ENCODE measurements around the gene TEX22. TPM values are rescaled to one million over a fixed set of nuclear protein-coding genes. Genes with fewer than 3 reads are reported as not detected.

The TEX22 gene
- total RNA-seq, 1 experiment from 2014 or later = 2.6 TPM

DNA sequence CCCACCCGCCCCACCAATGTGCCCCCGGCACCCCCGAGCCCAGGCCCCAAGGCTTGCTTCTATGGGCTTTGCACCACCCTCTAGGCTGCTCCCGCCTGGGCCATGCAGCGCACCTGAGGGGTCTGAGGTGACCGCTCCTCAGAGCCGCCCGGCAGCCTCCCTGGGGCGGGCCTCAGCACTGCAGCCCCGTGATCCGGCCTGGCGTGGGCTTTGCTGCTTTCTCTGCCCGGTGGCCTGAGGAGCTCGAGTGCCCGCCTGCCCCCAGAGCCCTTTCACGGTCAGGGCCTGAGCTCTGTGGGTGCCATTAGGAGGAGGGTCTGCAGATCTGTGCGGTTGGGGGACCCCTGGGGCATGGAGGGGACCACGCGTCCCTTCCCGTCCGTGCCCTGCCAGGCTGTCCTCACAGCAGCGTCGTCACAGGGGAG is 27.5 kb downstream of the TEX22 start:
- Histone ChIP-seq H3K27me3 (ENCODE audit: insufficient read depth, low read depth) (no peaks in the 10 kb centered on the region), H3K36me3 (ENCODE audit: low read depth) (no peaks in the 10 kb centered on the region), H2AFZ (no peak overlapping the region), H3K4me1 (replicated peaks; ENCODE audit: insufficient read depth) (peaks cover 20% of the 10 kb centered on the region), H3K4me3 (no peak overlapping the region), H4K20me1 (ENCODE audit: insufficient read depth) (peaks cover 67% of the 10 kb centered on the region), H3K9me2 (ENCODE audit: insufficient read depth) (no peaks in the 10 kb centered on the region), H3K9me3 (ENCODE audit: insufficient read depth, low read depth) (no peaks in the 10 kb centered on the region), H3K27ac (no peak overlapping the region), H3K79me2 (ENCODE audit: low read depth) (peaks cover 87% of the 10 kb centered on the region), H3K4me2 (no peak overlapping the region), H3F3A (ENCODE audit: insufficient read depth, low read depth) (peaks cover 17% of the 10 kb centered on the region)
- BruUV-seq (replicated peaks) = no TSS peak
- ChIA-PET POLR2A (ENCODE audit: unreplicated experiment) (no interaction called here), CTCF (no interaction called here)
- DNase-seq = no peak
- TF ChIP-seq, protein P1, sequence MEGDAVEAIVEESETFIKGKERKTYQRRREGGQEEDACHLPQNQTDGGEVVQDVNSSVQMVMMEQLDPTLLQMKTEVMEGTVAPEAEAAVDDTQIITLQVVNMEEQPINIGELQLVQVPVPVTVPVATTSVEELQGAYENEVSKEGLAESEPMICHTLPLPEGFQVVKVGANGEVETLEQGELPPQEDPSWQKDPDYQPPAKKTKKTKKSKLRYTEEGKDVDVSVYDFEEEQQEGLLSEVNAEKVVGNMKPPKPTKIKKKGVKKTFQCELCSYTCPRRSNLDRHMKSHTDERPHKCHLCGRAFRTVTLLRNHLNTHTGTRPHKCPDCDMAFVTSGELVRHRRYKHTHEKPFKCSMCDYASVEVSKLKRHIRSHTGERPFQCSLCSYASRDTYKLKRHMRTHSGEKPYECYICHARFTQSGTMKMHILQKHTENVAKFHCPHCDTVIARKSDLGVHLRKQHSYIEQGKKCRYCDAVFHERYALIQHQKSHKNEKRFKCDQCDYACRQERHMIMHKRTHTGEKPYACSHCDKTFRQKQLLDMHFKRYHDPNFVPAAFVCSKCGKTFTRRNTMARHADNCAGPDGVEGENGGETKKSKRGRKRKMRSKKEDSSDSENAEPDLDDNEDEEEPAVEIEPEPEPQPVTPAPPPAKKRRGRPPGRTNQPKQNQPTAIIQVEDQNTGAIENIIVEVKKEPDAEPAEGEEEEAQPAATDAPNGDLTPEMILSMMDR (conservative IDR thresholded peaks at IDR 0.05) = no peak
- no peak for TF ChIP-seq EZH2 (IDR thresholded peaks at IDR 0.05; ENCODE audit: low read depth)
- intact Hi-C loops (cut with micrococcal nuclease; ENCODE audit: unreplicated experiment) = no loop called here

DNA sequence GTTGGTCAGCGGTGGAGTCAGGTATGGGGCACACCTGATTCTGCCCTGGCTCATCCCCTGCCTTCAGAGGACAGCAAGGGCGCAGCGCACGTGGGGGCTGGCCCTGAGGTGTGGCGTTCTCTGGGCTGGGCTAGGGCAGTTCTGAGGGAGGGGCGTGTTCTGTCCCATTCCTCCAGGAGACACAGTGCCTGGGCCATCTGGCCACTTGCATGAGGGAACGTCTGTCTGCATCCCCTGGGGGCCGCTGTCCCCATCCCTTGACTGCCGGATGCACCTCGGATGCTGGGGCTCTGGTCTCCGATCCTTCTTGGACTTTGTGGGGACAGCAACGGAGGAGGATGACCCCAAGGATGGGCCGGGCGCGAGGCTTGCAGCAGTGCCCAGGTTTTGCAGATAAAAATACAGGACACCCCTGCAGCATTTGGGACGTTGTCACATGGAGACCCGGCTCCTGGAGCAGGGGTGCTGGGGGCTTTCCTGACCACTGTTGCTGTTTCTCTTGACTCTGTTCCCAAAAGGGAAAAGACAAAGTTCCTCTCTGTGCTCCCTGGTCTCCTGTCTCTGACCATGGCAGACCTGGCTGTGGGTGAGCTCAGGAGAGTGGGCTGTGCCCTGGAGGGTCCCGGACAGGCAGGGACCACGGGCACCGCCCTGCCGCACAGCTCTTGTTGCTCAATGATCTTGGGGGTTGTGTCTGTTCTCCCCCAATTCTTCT is 28.2 kb downstream of the TEX22 start:
- POLR2A ChIA-PET (ENCODE audit: unreplicated experiment) = no interaction called here
- Histone ChIP-seq H3F3A (ENCODE audit: insufficient read depth, low read depth) (peaks cover 24% of the 10 kb centered on the region), H3K79me2 (ENCODE audit: low read depth) (peaks cover 87% of the 10 kb centered on the region), H3K27ac (no peak overlapping the region), H3K4me2 (no peak overlapping the region), H3K4me1 (replicated peaks; ENCODE audit: insufficient read depth) (peaks cover 16% of the 10 kb centered on the region), H3K4me3 (no peak overlapping the region), H3K36me3 (ENCODE audit: low read depth) (no peaks in the 10 kb centered on the region), H2AFZ (no peak overlapping the region), H4K20me1 (ENCODE audit: insufficient read depth) (peaks cover 72% of the 10 kb centered on the region), H3K9me2 (ENCODE audit: insufficient read depth) (no peaks in the 10 kb centered on the region), H3K9me3 (ENCODE audit: insufficient read depth, low read depth) (no peaks in the 10 kb centered on the region), H3K27me3 (ENCODE audit: insufficient read depth, low read depth) (no peaks in the 10 kb centered on the region)
- intact Hi-C loops (cut with micrococcal nuclease; ENCODE audit: unreplicated experiment) = no loop called here
- no peak for DNase-seq
- no TSS peak for BruUV-seq (replicated peaks)
- CTCF ChIA-PET = no interaction called here
- no peak for TF ChIP-seq EZH2 (IDR thresholded peaks at IDR 0.05; ENCODE audit: low read depth)
- TF ChIP-seq, protein P1 (conservative IDR thresholded peaks at IDR 0.05) = no peak

- no peak for TF ChIP-seq EZH2 (IDR thresholded peaks at IDR 0.05; ENCODE audit: low read depth)
- TF ChIP-seq, protein P1 (conservative IDR thresholded peaks at IDR 0.05) = no peak
- no TSS peak for BruUV-seq (replicated peaks)
- peaks cover 14% of the 10 kb centered on the region for H3K4me1 ChIP-seq (replicated peaks; ENCODE audit: insufficient read depth)
- H3K27ac ChIP-seq = no peak overlapping the region
- no peaks in the 10 kb centered on the region for H3K9me3 ChIP-seq (ENCODE audit: insufficient read depth, low read depth)
- H3K4me2 ChIP-seq = no peak overlapping the region
- DNase-seq = no peak
- H2AFZ ChIP-seq = no peak overlapping the region
- H3K79me2 ChIP-seq (ENCODE audit: low read depth) = peaks cover 85% of the 10 kb centered on the region
- H4K20me1 ChIP-seq (ENCODE audit: insufficient read depth) = peaks cover 67% of the 10 kb centered on the region
- no peak overlapping the region for H3K4me3 ChIP-seq
- intact Hi-C loops (cut with micrococcal nuclease; ENCODE audit: unreplicated experiment) = no loop called here
- H3K27me3 ChIP-seq (ENCODE audit: insufficient read depth, low read depth) = no peaks in the 10 kb centered on the region
- H3F3A ChIP-seq (ENCODE audit: insufficient read depth, low read depth) = peaks cover 23% of the 10 kb centered on the region
- ChIA-PET CTCF (no interaction called here), POLR2A (ENCODE audit: unreplicated experiment) (no interaction called here)
- H3K9me2 ChIP-seq (ENCODE audit: insufficient read depth) = no peaks in the 10 kb centered on the region
- H3K36me3 ChIP-seq (ENCODE audit: low read depth) = 0 out of 2 replicates have a peak, but pooled peaks cover under 1% of the 10 kb centered on the region
These were observed 29.1 kb downstream of the TEX22 start for GRCh38 chr14:105427412-105427811.

All from PC-9 (cell line).